Measurements from ENCODE around the gene OR9A4. TPM values are rescaled to one million over a fixed set of nuclear protein-coding genes. Genes with fewer than 3 reads are reported as not detected.
"Not testable (repeated sequence)": the region's sequence is repeated elsewhere in the genome, so short reads cannot be mapped to it uniquely, and the experiment has no call there.

OR9A4 gene
- total and polyA plus RNA-seq, 3 experiments from 2014 or later = not detected

DNA sequence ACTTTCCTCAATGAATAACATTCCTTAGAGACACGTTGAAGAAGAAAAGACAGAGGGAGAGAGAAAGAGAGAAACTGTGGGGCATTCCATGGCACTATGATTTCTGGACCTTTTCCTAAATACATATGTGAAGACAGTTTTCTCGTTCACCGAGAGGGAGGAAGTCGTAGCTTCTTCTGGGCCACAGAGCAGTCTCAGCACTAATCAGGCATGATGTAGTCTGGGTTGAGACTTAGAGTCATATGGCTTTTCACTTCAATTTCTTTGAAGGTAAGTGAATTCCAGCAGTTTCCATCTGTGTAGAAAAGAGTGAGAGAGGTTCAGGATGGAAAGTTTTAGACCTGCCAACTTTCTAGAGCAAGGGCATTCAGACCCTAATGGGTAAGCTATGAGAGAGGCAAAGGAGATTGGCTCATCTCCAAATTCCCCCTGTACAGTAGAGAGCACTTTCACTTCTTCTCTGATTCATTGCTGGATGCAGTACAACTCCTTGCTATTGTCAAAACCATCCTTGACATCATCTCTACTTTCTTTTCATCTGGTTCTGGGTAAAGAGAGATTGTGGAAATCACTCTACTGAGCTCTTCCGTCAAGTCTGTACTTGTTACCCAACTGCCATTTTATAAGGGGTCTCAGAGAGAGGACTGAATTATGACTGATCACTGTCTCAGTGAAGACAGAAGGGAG lies 31.5 kb upstream of the OR9A4 start:
- H3K27me3 Mint-ChIP-seq = peaks cover 3 to 4% of the 10 kb centered on the region in 2 donors
- H3K4me3 Mint-ChIP-seq = no peak overlapping the region
- no peaks in the 10 kb centered on the region for H3K4me1 Mint-ChIP-seq
- H3K4me1 ChIP-seq (ENCODE audit: insufficient read depth, low read length) = no peaks in the 10 kb centered on the region
- CTCF ChIA-PET = no interaction called here
- POLR2A ChIA-PET = no interaction called here
- H3K36me3 Mint-ChIP-seq = no peaks in the 10 kb centered on the region
- H3K9me3 ChIP-seq (ENCODE audit: low read length) = no peaks in the 10 kb centered on the region
- no peak overlapping the region for H3K27ac Mint-ChIP-seq
- no peak for DNase-seq
- H3K4me3 ChIP-seq (ENCODE audit: low read length) = no peak overlapping the region
- no peak overlapping the region for H3K27ac ChIP-seq (ENCODE audit: low read depth, low read length)
- no peaks in the 10 kb centered on the region for H3K36me3 ChIP-seq (ENCODE audit: insufficient read depth, low read length)
- peaks cover 0 to 22% (median 5%) of the 10 kb centered on the region in 5 donors for H3K9me3 Mint-ChIP-seq
- H3K27me3 ChIP-seq (ENCODE audit: insufficient read depth, low read length, poor library complexity, severe bottlenecking) = no peaks in the 10 kb centered on the region

DNA sequence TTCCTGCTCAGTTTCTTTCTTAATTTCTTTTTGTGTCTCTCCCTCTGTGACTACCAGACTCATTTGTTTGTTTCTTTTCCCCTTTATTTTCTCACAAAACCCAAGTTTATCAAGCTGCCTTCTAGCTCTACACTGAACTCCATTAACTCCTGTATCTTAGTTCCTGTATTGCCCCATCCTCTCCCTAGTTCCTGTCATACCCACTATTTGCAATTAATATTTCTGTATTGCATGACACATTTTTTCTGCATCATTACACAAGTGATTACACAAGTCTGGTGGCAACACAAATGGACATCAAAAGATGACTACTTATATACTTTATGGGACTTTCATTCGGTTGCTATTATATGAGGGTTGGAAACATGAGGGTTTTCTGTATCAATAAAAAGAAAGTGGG lies 26.9 kb upstream of the OR9A4 start:
- ChIA-PET CTCF (no interaction called here), POLR2A (no interaction called here)
- Mint-ChIP-seq H3K27me3 (peaks cover 3 to 4% of the 10 kb centered on the region in 2 donors), H3K4me1 (no peaks in the 10 kb centered on the region), H3K27ac (no peak overlapping the region), H3K36me3 (no peaks in the 10 kb centered on the region), H3K4me3 (no peak overlapping the region), H3K9me3 (peaks cover 0 to 8% (median 3%) of the 10 kb centered on the region in 5 donors)
- Histone ChIP-seq H3K36me3 (ENCODE audit: insufficient read depth, low read length) (no peaks in the 10 kb centered on the region), H3K9me3 (ENCODE audit: low read length) (no peaks in the 10 kb centered on the region), H3K4me1 (ENCODE audit: insufficient read depth, low read length) (no peaks in the 10 kb centered on the region), H3K27me3 (ENCODE audit: insufficient read depth, low read length, poor library complexity, severe bottlenecking) (no peaks in the 10 kb centered on the region), H3K4me3 (ENCODE audit: low read length) (no peak overlapping the region), H3K27ac (ENCODE audit: low read depth, low read length) (no peak overlapping the region)
- DNase-seq = no peak

DNA sequence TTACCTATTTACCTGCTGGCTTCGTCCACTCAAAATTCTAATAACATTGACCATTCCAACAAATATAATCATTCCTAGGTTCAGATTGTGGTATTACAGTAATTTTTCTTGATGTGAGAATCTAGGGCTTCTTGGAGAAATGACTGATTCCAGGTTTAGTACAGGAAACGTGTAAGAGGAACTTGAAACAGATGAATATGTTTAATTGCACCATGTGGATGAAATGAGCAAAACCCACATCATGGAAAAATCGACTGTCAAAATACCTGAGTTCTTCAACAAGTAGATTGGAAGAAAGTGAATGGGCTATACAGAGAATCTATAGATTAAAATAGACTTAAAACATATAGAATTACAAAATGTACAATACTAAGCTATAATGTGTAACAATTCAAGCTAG lies 24.9 kb upstream of the OR9A4 start:
- POLR2A ChIA-PET = no interaction called here
- Histone ChIP-seq H3K4me3 (ENCODE audit: low read length) (no peak overlapping the region), H3K4me1 (ENCODE audit: insufficient read depth, low read length) (no peaks in the 10 kb centered on the region), H3K27ac (ENCODE audit: low read depth, low read length) (no peak overlapping the region), H3K9me3 (ENCODE audit: low read length) (no peaks in the 10 kb centered on the region), H3K27me3 (ENCODE audit: insufficient read depth, low read length, poor library complexity, severe bottlenecking) (no peaks in the 10 kb centered on the region), H3K36me3 (ENCODE audit: insufficient read depth, low read length) (no peaks in the 10 kb centered on the region)
- H3K36me3 Mint-ChIP-seq = no peaks in the 10 kb centered on the region
- H3K4me1 Mint-ChIP-seq = no peaks in the 10 kb centered on the region
- H3K27me3 Mint-ChIP-seq = peaks cover 3 to 4% of the 10 kb centered on the region in 2 donors
- no peak overlapping the region for H3K27ac Mint-ChIP-seq
- CTCF ChIA-PET = no interaction called here
- no peak overlapping the region for H3K4me3 Mint-ChIP-seq
- no peak for DNase-seq
- peaks cover 0 to 7% (median 3%) of the 10 kb centered on the region in 5 donors for H3K9me3 Mint-ChIP-seq

DNA sequence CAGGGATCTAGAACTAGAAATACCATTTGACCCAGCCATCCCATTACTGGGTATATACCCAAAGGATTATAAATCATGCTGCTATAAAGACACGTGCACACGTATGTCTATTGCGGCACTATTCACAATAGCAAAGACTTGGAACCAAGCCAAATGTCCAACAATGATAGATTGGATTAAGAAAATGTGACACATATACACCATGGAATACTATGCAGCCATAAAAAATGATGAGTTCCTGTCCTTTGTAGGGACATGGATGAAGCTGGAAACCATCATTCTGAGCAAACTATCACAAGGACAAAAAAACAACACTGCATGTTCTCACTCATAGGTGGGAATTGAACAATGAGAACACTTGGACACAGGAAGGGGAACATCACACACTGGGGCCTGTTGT lies 16.8 kb upstream of the OR9A4 start:
- POLR2A ChIA-PET; H3K9me3 ChIP-seq (ENCODE audit: low read length); H3K4me1 ChIP-seq (ENCODE audit: insufficient read depth, low read length); H3K36me3 ChIP-seq (ENCODE audit: insufficient read depth, low read length); H3K4me3 ChIP-seq (ENCODE audit: low read length); H3K4me3 Mint-ChIP-seq; H3K4me1 Mint-ChIP-seq; H3K27me3 ChIP-seq (ENCODE audit: insufficient read depth, low read length, poor library complexity, severe bottlenecking); CTCF ChIA-PET; H3K27ac ChIP-seq (ENCODE audit: low read depth, low read length); H3K27ac Mint-ChIP-seq; DNase-seq; H3K36me3 Mint-ChIP-seq: not testable (repeated sequence)
- Mint-ChIP-seq H3K27me3 (peaks cover 4 to 15% of the 10 kb centered on the region in 2 donors), H3K9me3 (peaks cover 5 to 14% (median 10%) of the 10 kb centered on the region in 5 donors)

DNA sequence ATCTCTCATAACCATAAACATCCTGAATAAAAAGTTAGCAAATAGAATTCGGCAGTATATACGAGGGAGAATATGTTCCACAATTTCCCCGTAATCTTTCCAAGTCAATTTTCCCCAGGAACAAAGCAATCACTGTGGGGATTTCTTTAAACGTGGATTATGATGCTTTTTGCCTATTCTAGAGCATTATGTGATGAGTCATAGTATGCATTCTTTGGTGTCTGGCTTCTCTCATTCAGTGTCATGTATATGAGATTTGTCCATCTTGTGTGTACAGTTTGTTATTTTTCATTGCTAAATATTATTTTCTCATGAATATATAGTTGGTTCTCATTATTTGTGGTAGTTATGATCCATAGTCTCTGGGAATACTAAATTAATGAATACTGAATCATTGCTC lies 9.9 kb upstream of the OR9A4 start:
- Mint-ChIP-seq H3K4me3 (no peak overlapping the region), H3K27me3 (peaks cover 11 to 27% of the 10 kb centered on the region in 2 donors), H3K27ac (no peak overlapping the region), H3K9me3 (peaks cover 0 to 2% (median 0%) of the 10 kb centered on the region in 5 donors), H3K4me1 (no peaks in the 10 kb centered on the region), H3K36me3 (no peaks in the 10 kb centered on the region)
- Histone ChIP-seq H3K9me3 (ENCODE audit: low read length) (no peaks in the 10 kb centered on the region), H3K4me1 (ENCODE audit: insufficient read depth, low read length) (no peaks in the 10 kb centered on the region), H3K4me3 (ENCODE audit: low read length) (no peak overlapping the region), H3K36me3 (ENCODE audit: insufficient read depth, low read length) (no peaks in the 10 kb centered on the region), H3K27me3 (ENCODE audit: insufficient read depth, low read length, poor library complexity, severe bottlenecking) (no peaks in the 10 kb centered on the region), H3K27ac (ENCODE audit: low read depth, low read length) (no peak overlapping the region)
- DNase-seq = no peak
- ChIA-PET POLR2A (no interaction called here), CTCF (no interaction called here)

DNA sequence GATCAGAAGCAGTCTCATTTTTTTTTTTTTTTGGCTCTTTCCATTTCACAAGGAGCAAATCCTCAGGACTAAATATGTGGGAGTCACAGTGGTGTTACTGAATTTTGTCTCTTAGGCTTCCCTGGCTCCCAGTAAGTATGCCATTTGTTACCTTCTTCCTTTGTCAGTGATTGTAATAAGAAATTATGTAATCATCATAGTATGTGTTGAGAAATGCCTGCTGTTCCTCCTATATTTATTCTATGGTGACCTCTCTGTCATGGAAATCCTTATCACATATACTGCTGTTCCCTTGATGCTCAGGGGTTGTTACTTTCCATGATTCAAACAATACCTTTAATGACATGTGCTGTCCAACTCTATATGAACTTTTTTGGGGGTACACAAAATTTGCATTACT lies 4.8 kb upstream of the OR9A4 start:
- no peak for DNase-seq
- H3K27me3 Mint-ChIP-seq = peaks cover 10% of the 10 kb centered on the region in 2 donors
- H3K27me3 ChIP-seq (ENCODE audit: insufficient read depth, low read length, poor library complexity, severe bottlenecking) = no peaks in the 10 kb centered on the region
- ChIA-PET POLR2A (no interaction called here), CTCF (no interaction called here)
- H3K4me1 ChIP-seq (ENCODE audit: insufficient read depth, low read length) = no peaks in the 10 kb centered on the region
- H3K27ac Mint-ChIP-seq = no peak overlapping the region
- H3K36me3 ChIP-seq (ENCODE audit: insufficient read depth, low read length) = no peaks in the 10 kb centered on the region
- H3K27ac ChIP-seq (ENCODE audit: low read depth, low read length) = no peak overlapping the region
- no peak overlapping the region for H3K4me3 Mint-ChIP-seq
- no peaks in the 10 kb centered on the region for H3K9me3 ChIP-seq (ENCODE audit: low read length)
- no peaks in the 10 kb centered on the region for H3K36me3 Mint-ChIP-seq
- H3K4me3 ChIP-seq (ENCODE audit: low read length) = no peak overlapping the region
- H3K4me1 Mint-ChIP-seq = no peaks in the 10 kb centered on the region
- no peaks in the 10 kb centered on the region for H3K9me3 Mint-ChIP-seq

DNA sequence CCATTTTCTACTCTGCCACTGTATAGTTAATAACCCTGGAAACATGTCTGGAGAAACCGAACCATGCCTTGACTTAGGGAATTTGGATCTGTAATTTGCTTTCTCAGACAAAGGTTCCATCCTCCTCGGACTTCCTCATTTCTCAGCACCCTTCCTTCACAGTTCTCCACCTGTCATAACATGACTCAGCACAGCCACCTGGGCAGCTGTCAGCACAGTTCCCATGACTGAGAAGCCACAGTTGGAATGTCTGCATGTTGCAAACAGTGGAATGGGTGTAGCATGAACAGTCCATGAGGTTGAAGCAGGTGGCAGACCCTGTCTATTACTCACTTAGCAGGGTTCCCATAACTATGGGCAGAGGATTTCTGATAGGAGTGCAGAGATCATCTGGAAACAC lies 634 bp upstream of the OR9A4 start:
- Histone ChIP-seq H3K27me3 (ENCODE audit: insufficient read depth, low read length, poor library complexity, severe bottlenecking) (no peaks in the 10 kb centered on the region), H3K36me3 (ENCODE audit: insufficient read depth, low read length) (no peaks in the 10 kb centered on the region), H3K4me3 (ENCODE audit: low read length) (no peak overlapping the region), H3K9me3 (ENCODE audit: low read length) (no peaks in the 10 kb centered on the region), H3K4me1 (ENCODE audit: insufficient read depth, low read length) (no peaks in the 10 kb centered on the region), H3K27ac (ENCODE audit: low read depth, low read length) (no peak overlapping the region)
- Mint-ChIP-seq H3K27me3 (peaks cover 3 to 6% of the 10 kb centered on the region in 2 donors), H3K36me3 (no peaks in the 10 kb centered on the region), H3K27ac (no peak overlapping the region), H3K4me1 (no peaks in the 10 kb centered on the region), H3K4me3 (no peak overlapping the region), H3K9me3 (peaks cover 2 to 7% (median 4%) of the 10 kb centered on the region in 5 donors)
- ChIA-PET CTCF (no interaction called here), POLR2A (no interaction called here)
- DNase-seq = no peak

DNA sequence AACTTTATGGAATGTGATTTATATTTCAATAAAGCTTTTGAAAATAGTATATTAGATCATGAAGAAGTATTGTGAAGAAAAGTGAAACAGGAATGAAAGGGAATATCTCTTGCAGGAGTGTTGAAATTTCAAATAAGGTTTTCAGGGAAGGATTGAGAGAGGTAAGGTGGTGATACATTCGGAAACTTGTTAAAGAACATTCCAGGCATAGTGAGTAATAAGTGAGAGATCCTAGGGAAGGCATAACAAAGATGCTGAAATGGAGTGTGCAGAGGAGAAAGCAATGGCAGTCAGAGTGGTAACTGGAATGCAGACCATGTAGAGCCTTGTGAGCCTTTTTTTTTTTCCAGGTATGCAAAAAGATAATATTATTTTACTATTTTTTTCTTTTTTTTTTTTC lies 4.1 kb downstream of the OR9A4 start:
- no peaks in the 10 kb centered on the region for H3K4me1 ChIP-seq (ENCODE audit: insufficient read depth, low read length)
- no peak for DNase-seq
- Mint-ChIP-seq H3K4me3 (no peak overlapping the region), H3K36me3 (no peaks in the 10 kb centered on the region), H3K4me1 (no peaks in the 10 kb centered on the region), H3K27ac (peak overlapping the region in 1 of 8 donors; percentile 61), H3K9me3 (peaks cover 2 to 7% (median 4%) of the 10 kb centered on the region in 5 donors), H3K27me3 (no peaks in the 10 kb centered on the region)
- CTCF ChIA-PET = no interaction called here
- POLR2A ChIA-PET = no interaction called here
- no peak overlapping the region for H3K4me3 ChIP-seq (ENCODE audit: low read length)
- no peaks in the 10 kb centered on the region for H3K27me3 ChIP-seq (ENCODE audit: insufficient read depth, low read length, poor library complexity, severe bottlenecking)
- no peaks in the 10 kb centered on the region for H3K9me3 ChIP-seq (ENCODE audit: low read length)
- H3K36me3 ChIP-seq (ENCODE audit: insufficient read depth, low read length) = no peaks in the 10 kb centered on the region
- H3K27ac ChIP-seq (ENCODE audit: low read depth, low read length) = no peak overlapping the region

All from CD8-positive, alpha-beta memory T cell (primary cell).